ENCODE results near the gene SEMA4D. TPM values are rescaled to one million over a fixed set of nuclear protein-coding genes. Genes with fewer than 3 reads are reported as not detected.

Gene SEMA4D
- total and polyA plus RNA-seq, 9 of the 15 experiments (the other 6 are each of a cell fraction or from before 2014, with no cell fraction given) = 0.38 to 5.1 (median 1.8) TPM

DNA sequence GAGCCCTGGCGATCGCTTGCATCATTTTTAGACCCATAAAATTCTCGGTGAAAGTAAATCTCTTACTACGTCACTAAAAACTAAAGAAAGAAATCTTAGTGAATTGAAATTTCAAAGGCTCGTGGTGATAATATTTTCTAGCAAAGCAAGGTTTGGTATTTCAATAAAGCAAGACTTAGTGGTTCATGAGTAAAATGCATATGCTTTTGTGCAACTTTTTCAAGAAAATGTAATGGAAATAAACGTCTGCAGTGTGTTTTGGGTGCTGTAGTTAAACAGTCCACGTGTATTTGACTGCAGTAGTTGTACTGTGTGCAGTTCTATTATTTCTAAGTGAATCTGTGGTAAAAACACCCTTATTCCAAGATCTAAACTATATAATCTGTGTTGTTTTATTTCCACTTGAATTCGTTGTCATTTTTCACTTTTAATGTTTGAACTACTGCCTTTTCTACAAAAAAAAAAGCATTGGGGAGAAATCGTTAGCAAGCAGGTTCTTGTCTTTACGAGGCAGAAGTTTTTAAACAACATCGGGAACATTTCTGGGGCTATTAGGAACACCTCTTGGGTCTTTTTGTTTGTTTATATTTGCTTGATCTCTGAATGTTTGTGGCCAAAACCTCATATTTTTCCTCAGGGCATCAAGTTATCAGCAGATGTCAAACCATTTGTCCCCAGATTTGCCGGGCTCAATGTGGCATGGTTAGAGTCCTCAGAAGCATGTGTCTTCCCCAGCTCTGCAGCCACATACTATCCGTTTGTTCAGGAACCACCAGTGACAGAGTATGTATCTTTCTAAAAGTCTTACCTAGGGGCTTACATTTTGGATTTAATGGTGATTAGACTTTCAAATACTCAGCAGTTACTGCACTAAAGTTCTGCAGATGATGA lies 178.7 kb downstream of the SEMA4D start (continued):
- TF ChIP-seq, protein P1, sequence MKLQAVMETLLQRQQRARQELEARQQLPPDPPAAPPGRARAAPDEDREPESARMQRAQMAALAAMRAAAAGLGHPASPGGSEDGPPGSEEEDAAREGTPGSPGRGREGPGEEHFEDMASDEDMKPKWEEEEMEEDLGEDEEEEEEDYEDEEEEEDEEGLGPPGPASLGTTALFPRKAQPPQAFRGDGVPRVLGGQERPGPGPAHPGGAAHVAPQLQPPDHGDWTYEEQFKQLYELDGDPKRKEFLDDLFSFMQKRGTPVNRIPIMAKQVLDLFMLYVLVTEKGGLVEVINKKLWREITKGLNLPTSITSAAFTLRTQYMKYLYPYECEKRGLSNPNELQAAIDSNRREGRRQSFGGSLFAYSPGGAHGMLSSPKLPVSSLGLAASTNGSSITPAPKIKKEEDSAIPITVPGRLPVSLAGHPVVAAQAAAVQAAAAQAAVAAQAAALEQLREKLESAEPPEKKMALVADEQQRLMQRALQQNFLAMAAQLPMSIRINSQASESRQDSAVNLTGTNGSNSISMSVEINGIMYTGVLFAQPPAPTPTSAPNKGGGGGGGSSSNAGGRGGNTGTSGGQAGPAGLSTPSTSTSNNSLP (IDR thresholded peaks at IDR 0.05; ENCODE audit: borderline replicate concordance, low read depth, low read length) = 0 out of 2 replicates have a peak, but pooled peaks have one; percentile 43
- no peak for TF ChIP-seq BRCA1 (IDR thresholded peaks at IDR 0.05)
- TF ChIP-seq BRCA1 (CRISPR knock-in tag; IDR thresholded peaks at IDR 0.05) = no peak
- no peak for TF ChIP-seq ZFP30 (CRISPR knock-in tag; IDR thresholded peaks at IDR 0.05; ENCODE audit: borderline replicate concordance)
- no peak for TF ChIP-seq NFXL1 (CRISPR knock-in tag; IDR thresholded peaks at IDR 0.05)
- TF ChIP-seq GATAD2A (IDR thresholded peaks at IDR 0.05) = no peak
- TF ChIP-seq BCOR (IDR thresholded peaks at IDR 0.05) = no peak
- no peak for TF ChIP-seq PTTG1 (tag; IDR thresholded peaks at IDR 0.05; ENCODE audit: low read depth)
- TF ChIP-seq, protein P2, sequence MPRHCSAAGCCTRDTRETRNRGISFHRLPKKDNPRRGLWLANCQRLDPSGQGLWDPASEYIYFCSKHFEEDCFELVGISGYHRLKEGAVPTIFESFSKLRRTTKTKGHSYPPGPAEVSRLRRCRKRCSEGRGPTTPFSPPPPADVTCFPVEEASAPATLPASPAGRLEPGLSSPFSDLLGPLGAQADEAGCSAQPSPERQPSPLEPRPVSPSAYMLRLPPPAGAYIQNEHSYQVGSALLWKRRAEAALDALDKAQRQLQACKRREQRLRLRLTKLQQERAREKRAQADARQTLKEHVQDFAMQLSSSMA (CRISPR knock-in tag; IDR thresholded peaks at IDR 0.05) = no peak
- TF ChIP-seq ZNF174 (CRISPR knock-in tag; IDR thresholded peaks at IDR 0.05) = no peak
- no peak for TF ChIP-seq KDM2B (CRISPR knock-in tag; IDR thresholded peaks at IDR 0.05)
- no peak for TF ChIP-seq DDX20 (tag; IDR thresholded peaks at IDR 0.05; ENCODE audit: low read depth)
- TF ChIP-seq, protein P3, sequence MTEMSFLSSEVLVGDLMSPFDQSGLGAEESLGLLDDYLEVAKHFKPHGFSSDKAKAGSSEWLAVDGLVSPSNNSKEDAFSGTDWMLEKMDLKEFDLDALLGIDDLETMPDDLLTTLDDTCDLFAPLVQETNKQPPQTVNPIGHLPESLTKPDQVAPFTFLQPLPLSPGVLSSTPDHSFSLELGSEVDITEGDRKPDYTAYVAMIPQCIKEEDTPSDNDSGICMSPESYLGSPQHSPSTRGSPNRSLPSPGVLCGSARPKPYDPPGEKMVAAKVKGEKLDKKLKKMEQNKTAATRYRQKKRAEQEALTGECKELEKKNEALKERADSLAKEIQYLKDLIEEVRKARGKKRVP (CRISPR knock-in tag; IDR thresholded peaks at IDR 0.05) = peak; percentile 83
- peak; percentile 23; a peak in 1 of 4 replicates for TF ChIP-seq RAD21 (CRISPR knock-in tag; conservative IDR thresholded peaks at IDR 0.05 in 1 of 2, IDR thresholded peaks at IDR 0.05 in 1 of 2)
- TF ChIP-seq, protein P4, sequence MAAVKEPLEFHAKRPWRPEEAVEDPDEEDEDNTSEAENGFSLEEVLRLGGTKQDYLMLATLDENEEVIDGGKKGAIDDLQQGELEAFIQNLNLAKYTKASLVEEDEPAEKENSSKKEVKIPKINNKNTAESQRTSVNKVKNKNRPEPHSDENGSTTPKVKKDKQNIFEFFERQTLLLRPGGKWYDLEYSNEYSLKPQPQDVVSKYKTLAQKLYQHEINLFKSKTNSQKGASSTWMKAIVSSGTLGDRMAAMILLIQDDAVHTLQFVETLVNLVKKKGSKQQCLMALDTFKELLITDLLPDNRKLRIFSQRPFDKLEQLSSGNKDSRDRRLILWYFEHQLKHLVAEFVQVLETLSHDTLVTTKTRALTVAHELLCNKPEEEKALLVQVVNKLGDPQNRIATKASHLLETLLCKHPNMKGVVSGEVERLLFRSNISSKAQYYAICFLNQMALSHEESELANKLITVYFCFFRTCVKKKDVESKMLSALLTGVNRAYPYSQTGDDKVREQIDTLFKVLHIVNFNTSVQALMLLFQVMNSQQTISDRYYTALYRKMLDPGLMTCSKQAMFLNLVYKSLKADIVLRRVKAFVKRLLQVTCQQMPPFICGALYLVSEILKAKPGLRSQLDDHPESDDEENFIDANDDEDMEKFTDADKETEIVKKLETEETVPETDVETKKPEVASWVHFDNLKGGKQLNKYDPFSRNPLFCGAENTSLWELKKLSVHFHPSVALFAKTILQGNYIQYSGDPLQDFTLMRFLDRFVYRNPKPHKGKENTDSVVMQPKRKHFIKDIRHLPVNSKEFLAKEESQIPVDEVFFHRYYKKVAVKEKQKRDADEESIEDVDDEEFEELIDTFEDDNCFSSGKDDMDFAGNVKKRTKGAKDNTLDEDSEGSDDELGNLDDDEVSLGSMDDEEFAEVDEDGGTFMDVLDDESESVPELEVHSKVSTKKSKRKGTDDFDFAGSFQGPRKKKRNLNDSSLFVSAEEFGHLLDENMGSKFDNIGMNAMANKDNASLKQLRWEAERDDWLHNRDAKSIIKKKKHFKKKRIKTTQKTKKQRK (IDR thresholded peaks at IDR 0.05; ENCODE audit: borderline replicate concordance, low read depth, low read length) = no peak
- TF ChIP-seq, protein P5, sequence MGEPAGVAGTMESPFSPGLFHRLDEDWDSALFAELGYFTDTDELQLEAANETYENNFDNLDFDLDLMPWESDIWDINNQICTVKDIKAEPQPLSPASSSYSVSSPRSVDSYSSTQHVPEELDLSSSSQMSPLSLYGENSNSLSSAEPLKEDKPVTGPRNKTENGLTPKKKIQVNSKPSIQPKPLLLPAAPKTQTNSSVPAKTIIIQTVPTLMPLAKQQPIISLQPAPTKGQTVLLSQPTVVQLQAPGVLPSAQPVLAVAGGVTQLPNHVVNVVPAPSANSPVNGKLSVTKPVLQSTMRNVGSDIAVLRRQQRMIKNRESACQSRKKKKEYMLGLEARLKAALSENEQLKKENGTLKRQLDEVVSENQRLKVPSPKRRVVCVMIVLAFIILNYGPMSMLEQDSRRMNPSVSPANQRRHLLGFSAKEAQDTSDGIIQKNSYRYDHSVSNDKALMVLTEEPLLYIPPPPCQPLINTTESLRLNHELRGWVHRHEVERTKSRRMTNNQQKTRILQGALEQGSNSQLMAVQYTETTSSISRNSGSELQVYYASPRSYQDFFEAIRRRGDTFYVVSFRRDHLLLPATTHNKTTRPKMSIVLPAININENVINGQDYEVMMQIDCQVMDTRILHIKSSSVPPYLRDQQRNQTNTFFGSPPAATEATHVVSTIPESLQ (CRISPR knock-in tag; IDR thresholded peaks at IDR 0.05) = no peak
- TF ChIP-seq RBM39 (optimal IDR thresholded peaks at IDR 0.05; ENCODE audit: low read depth, low read length) = no peak
- no peak for TF ChIP-seq SMC3 (conservative IDR thresholded peaks at IDR 0.05; ENCODE audit: insufficient read depth, low read depth, low read length)
- TF ChIP-seq MECOM (CRISPR knock-in tag; IDR thresholded peaks at IDR 0.05) = no peak

Measured in K562 (cell line).